HL-60 (cell line): ENCODE results near the gene PCDHB5.
"Not testable (repeated sequence)": the region's sequence is repeated elsewhere in the genome, so short reads cannot be mapped to it uniquely, and the experiment has no call there.

Experiments used
- CTCF ChIP-seq: IDR thresholded peaks from one replicate; pipeline ENCODE4 v1.5.1; 2011; ENCODE audit warnings: low read length, control low read depth, inconsistent platforms; ENCODE audit not compliant: insufficient read depth
- REST ChIP-seq: IDR thresholded peaks from 2 replicates; pipeline ENCODE4 v1.6.1; 2012; ENCODE audit warnings: low read depth; ENCODE audit not compliant: insufficient replicate concordance

- TF ChIP-seq CTCF, REST: not testable (repeated sequence)
Measured at GRCh38 chr5:141184117-141184855, 49.3 kb downstream of the PCDHB5 start.
